Measurements from ENCODE around the gene BRIX1. TPM values are rescaled to one million over a fixed set of nuclear protein-coding genes. Genes with fewer than 3 reads are reported as not detected.

The BRIX1 gene
- total and polyA plus RNA-seq, 9 of the 15 experiments (the other 6 are each of a cell fraction or from before 2014, with no cell fraction given): 115 to 193 (median 159) TPM

DNA sequence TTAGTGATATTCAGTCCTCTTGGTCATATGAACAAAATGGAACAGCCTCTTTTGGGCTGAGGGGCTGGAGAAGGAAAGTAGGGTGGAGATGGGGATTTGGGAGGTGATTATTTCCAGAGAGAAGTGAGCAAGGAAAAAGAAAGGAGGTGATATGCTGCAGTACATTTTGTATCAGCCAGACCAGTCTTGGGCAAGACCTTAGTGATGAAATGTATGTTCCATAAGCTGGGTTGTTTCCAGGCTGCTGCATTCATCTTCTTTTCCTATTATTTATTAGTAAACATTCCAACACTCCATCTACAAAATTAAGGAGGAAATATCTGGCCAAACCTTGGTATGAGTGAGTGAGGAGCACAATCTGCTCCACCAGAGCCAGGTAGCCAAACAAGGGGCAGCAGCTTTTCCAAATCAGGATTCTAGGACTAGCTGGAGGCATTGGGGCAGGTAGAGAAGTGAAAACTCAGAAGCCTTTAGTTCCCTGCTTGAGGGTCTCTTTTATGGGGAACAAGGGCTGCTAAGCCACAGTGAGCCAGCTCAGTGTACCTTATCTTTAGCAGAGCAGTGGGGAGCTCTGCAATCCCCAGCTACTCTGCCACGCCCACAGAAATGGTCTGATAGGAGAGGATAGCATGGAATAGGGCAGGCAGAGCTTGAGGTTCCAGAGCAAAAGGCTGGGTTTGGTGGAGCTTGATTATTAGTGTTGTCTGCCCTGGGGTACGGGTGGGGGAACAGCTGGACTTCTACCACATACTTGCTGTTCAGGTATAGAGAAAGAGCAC is 19.7 kb upstream of the BRIX1 start (continued):
- TF ChIP-seq MGA (IDR thresholded peaks at IDR 0.05): no peak
- no peak for TF ChIP-seq THAP7 (CRISPR knock-in tag; IDR thresholded peaks at IDR 0.05)
- TF ChIP-seq, protein P1, sequence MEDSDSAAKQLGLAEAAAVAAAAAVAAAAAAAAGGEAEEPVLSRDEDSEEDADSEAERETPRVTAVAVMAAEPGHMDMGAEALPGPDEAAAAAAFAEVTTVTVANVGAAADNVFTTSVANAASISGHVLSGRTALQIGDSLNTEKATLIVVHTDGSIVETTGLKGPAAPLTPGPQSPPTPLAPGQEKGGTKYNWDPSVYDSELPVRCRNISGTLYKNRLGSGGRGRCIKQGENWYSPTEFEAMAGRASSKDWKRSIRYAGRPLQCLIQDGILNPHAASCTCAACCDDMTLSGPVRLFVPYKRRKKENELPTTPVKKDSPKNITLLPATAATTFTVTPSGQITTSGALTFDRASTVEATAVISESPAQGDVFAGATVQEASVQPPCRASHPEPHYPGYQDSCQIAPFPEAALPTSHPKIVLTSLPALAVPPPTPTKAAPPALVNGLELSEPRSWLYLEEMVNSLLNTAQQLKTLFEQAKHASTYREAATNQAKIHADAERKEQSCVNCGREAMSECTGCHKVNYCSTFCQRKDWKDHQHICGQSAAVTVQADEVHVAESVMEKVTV (CRISPR knock-in tag; IDR thresholded peaks at IDR 0.05): 0 out of 2 replicates have a peak, but pooled peaks have one; percentile 23
- TF ChIP-seq, protein P2, sequence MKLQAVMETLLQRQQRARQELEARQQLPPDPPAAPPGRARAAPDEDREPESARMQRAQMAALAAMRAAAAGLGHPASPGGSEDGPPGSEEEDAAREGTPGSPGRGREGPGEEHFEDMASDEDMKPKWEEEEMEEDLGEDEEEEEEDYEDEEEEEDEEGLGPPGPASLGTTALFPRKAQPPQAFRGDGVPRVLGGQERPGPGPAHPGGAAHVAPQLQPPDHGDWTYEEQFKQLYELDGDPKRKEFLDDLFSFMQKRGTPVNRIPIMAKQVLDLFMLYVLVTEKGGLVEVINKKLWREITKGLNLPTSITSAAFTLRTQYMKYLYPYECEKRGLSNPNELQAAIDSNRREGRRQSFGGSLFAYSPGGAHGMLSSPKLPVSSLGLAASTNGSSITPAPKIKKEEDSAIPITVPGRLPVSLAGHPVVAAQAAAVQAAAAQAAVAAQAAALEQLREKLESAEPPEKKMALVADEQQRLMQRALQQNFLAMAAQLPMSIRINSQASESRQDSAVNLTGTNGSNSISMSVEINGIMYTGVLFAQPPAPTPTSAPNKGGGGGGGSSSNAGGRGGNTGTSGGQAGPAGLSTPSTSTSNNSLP (IDR thresholded peaks at IDR 0.05; ENCODE audit: borderline replicate concordance, low read depth, low read length): no peak
- no peak for TF ChIP-seq ZNF124 (CRISPR knock-in tag; IDR thresholded peaks at IDR 0.05)
- TF ChIP-seq TAL1 (IDR thresholded peaks at IDR 0.05): peak; percentile 67
- TF ChIP-seq ATF2 (CRISPR knock-in tag; IDR thresholded peaks at IDR 0.05): no peak
- 0 out of 4 replicates have a peak, but pooled peaks of 1 of the 2 experiments have one; percentile 42 for TF ChIP-seq TEAD1 (CRISPR knock-in tag; IDR thresholded peaks at IDR 0.05)
- peak in 1 of 2 experiments; percentile 30; a peak in 1 of 4 replicates for TF ChIP-seq KDM1A (IDR thresholded peaks at IDR 0.05)

Measured in K562 (cell line).